HG03558 (cell line): ENCODE measurements around the gene CALML6.

Source experiments
- ATAC-seq: cut with Tn5 transposase; IDR thresholded peaks from one replicate; pipeline ENCODE4 v1.9.1; 2021; ENCODE audit warnings: moderate number of reproducible peaks; ENCODE audit not compliant: unreplicated experiment; ENCODE audit errors: extremely low read depth

The CALML6 gene

DNA sequence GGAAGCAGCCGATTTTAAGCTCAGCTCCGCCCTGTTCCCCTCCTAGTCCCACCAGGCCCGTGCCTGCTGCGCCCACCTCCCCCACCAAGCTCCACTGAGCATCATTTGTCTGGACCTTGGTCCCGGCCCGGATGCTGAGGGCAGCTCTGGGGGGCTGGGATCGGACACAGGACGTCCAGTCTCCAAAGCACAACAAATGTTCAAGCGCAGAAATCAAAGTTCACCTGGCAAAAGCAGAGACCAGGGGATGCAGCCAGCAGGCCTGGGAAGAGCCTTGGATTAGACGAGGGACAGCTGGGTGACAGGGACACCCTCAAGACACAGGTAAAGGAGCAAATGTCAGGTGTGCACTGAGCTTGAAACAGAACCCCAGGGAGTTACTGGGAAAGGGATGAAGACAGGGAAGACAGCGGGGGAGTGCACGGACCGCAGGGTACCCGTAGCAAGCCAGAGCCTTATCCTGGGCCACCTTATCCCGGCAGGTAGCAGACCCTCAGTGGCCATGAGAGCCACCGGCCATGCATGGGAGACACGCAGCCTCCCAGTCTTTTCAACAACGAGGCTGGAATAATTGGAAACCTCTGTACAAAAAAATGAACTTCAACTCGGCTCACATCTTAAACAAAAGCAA lies 26.3 kb downstream of the CALML6 start:
- no peak for ATAC-seq

GRCh38 chr1:1941868-1942752 lies 27.1 kb downstream of the CALML6 start:
- no peak for ATAC-seq

- no peak for ATAC-seq
Observed at GRCh38 chr1:1942753-1943656, 27.9 kb downstream of the CALML6 start.

GRCh38 chr1:1943834-1944570 lies 28.9 kb downstream of the CALML6 start:
- no peak for ATAC-seq

- no peak for ATAC-seq
Observed at GRCh38 chr1:1945782-1946393, 30.8 kb downstream of the CALML6 start.

DNA sequence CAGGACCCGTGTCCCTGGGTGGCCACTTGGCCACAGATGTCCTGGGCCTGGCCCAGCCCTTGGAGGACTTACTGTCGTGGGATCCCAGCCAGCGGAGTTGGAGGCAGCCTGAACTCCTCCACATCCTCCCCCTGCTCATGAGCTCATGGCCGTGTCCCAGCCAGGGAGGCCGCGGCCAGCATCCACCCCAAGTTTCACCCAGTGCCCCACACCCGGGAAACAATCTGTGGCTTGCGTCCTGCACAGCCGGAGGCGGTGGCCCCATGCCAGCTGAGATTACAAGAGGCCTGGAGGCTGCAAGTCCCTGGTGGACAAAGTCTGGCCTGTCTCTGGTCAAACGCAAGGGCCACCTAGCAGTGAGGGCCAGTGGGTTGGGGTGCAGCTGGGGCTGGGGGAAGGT lies 31.5 kb downstream of the CALML6 start:
- ATAC-seq: no peak

DNA sequence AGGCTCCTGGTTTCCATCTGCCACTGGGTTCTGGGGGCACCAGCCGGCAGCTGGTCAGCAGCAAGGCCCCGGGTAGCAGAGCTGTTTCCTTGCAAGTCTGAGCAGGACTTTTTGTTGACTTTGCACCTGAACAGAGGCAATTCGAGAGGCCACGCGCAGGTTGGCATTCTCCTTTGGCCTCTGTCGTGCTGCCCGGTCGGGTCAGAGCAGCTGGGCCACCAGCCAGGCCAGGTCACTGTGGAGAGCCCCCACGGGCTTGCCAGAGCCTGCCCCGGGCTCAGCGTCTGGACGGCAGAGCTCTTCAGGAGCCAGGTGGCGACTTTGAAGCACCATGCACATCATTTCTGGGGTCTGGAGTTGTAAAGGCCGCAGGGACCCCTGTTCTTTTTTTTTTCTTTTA lies 32.4 kb downstream of the CALML6 start:
- ATAC-seq: no peak

DNA sequence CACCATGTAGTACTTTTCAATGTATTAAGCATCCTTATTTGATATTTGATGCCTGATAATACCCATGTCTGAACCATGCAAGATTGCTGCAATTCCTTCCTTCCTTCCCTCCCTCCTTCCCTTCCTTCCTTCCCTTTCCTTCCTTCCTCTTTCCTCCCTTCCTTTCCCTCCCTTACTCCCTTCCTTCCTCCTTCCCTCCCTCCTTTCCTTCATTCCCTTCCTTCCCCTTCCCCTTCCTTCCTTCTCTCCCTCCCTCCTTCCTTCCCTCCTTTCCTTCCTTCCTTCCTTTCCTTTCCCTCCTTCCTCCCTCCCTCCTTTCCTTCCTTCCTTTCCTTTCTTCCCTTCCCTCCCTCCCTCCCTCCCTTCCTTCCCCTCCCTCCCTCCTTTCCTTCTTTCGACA lies 33.7 kb downstream of the CALML6 start:
- no peak for ATAC-seq

- no peak for ATAC-seq
Observed at GRCh38 chr1:1950940-1951339, 35.9 kb downstream of the CALML6 start.

DNA sequence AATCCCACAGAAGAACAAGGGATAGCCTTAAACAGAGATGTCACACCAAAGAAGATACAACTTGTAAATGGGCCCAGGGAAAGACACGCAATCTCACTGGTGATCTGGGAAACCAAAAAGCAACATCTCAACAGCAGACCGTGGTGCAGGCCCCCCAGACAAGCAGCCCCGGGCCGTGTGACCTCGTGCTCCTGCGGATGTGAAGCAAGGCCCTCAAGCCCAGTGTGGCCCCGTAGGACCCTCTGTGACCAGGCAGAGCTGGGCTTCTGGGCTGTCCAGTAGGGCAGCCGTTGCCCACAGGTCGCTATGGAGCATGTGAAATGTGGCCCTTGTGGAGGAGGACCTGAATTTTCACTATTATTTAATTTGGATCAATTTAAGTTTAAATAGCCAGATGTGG lies 39.0 kb downstream of the CALML6 start:
- no peak for ATAC-seq

- ATAC-seq: no peak
Observed at GRCh38 chr1:1954831-1955441, 39.9 kb downstream of the CALML6 start.

GRCh38 chr1:1955621-1956094 lies 40.6 kb downstream of the CALML6 start:
- no peak for ATAC-seq

DNA sequence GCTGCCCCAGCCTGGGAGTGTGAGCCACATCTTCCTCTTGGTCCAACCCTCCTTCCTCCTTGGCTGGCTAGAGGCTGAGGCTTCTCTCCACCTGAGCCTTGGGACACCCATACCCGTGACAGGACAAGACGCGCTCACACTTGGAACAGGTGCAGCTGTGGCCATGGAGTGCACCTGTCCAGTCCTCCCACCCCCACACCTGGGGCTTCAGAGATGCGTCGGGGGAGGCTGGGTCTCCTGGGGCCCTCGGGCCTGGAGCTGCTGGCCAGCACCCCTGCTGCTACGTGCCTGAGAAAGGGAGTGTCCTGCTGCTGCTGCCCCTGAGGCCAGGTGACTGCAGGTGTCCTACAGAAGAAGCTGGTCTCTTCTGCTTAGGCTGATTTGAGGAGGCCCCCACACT lies 41.0 kb downstream of the CALML6 start:
- ATAC-seq: no peak

- no peak for ATAC-seq
Observed at GRCh38 chr1:1956586-1957532, 41.8 kb downstream of the CALML6 start.

GRCh38 chr1:1957533-1957961 lies 42.5 kb downstream of the CALML6 start:
- no peak for ATAC-seq

DNA sequence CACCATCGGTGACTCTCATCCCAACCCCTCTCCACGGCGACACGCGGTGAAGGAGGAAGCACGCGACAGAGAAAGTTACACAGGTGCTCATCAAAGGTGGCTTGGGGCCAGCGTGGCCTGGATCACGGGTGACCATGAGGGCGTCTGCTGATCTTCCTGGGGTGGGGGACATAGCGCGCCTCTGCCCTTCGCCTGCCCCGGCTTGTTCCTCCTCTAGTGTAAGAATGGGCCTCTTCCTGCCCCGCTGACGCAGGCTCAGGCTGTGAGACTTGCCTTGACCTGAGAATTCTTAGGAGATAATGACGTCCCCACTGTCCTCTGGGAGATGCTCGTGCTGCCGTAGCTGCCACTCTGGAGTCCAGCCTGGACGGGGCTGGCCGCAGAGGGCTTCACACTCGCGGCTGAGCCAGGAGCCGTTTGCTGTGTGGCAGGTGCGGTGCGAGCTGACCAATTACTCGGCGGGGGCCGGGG lies 43.0 kb downstream of the CALML6 start:
- no peak for ATAC-seq

GRCh38 chr1:1959459-1959839 lies 44.4 kb downstream of the CALML6 start:
- no peak for ATAC-seq
